GM21576 (cell line): ENCODE measurements around the gene NHLRC2.
"Not testable (repeated sequence)": the region's sequence is repeated elsewhere in the genome, so short reads cannot be mapped to it uniquely, and the experiment has no call there.

Experiments used
- ATAC-seq: cut with Tn5 transposase; IDR thresholded peaks from one replicate; pipeline ENCODE4 v1.9.1; 2021; ENCODE audit warnings: mild to moderate bottlenecking, moderate library complexity; ENCODE audit not compliant: unreplicated experiment

The NHLRC2 gene

GRCh38 chr10:113854013-113854760 lies at the start of gene NHLRC2, which contains the start of gene DCLRE1A:
TSS of gene NHLRC2 (plus strand) at chr10:113854661. CDS start at chr10:113854873, 212 bp downstream.
TSS of gene DCLRE1A (minus strand) at chr10:113854082. CDS start at chr10:113853182, 900 bp downstream.
- peak; percentile 34 for ATAC-seq

- ATAC-seq = no peak
Observed at GRCh38 chr10:113806503-113806902, 48.0 kb upstream of the NHLRC2 start.

GRCh38 chr10:113808168-113808567 lies 46.3 kb upstream of the NHLRC2 start:
- ATAC-seq = no peak

GRCh38 chr10:113814700-113815099 lies 39.8 kb upstream of the NHLRC2 start:
- not testable (repeated sequence) for ATAC-seq

- no peak for ATAC-seq
Observed at GRCh38 chr10:113819989-113820388, 34.5 kb upstream of the NHLRC2 start.

- ATAC-seq = no peak
Observed at GRCh38 chr10:113820507-113820906, 34.0 kb upstream of the NHLRC2 start.

- ATAC-seq = not testable (repeated sequence)
Observed at GRCh38 chr10:113821306-113821705, 33.2 kb upstream of the NHLRC2 start.

GRCh38 chr10:113822174-113822573 lies 32.3 kb upstream of the NHLRC2 start:
- no peak for ATAC-seq

GRCh38 chr10:113823389-113823788 lies 31.1 kb upstream of the NHLRC2 start:
- no peak for ATAC-seq

- no peak for ATAC-seq
Observed at GRCh38 chr10:113825791-113826190, 28.7 kb upstream of the NHLRC2 start.

- not testable (repeated sequence) for ATAC-seq
Observed at GRCh38 chr10:113828567-113828966, 25.9 kb upstream of the NHLRC2 start.

GRCh38 chr10:113842171-113842570 lies 12.3 kb upstream of the NHLRC2 start:
- ATAC-seq = no peak

GRCh38 chr10:113843972-113844485 lies 10.4 kb upstream of the NHLRC2 start:
- no peak for ATAC-seq

GRCh38 chr10:113846036-113846435 lies 8.4 kb upstream of the NHLRC2 start:
- ATAC-seq = no peak

- ATAC-seq = no peak
Observed at GRCh38 chr10:113849140-113849803, 5.2 kb upstream of the NHLRC2 start.

- ATAC-seq = no peak
Observed at GRCh38 chr10:113849946-113850345, 4.5 kb upstream of the NHLRC2 start.

GRCh38 chr10:113853578-113854012 lies 866 bp upstream of the NHLRC2 start:
- ATAC-seq = no peak

- peak; percentile 20 for ATAC-seq
Observed at GRCh38 chr10:113854761-113855588, 514 bp downstream of the NHLRC2 start.

- no peak for ATAC-seq
Observed at GRCh38 chr10:113856563-113856962, 2.1 kb downstream of the NHLRC2 start.

- no peak for ATAC-seq
Observed at GRCh38 chr10:113857210-113857609, 2.7 kb downstream of the NHLRC2 start.

GRCh38 chr10:113858541-113858940 lies 4.1 kb downstream of the NHLRC2 start:
- no peak for ATAC-seq
